ENCODE measurements around the gene ADCY10. TPM values are rescaled to one million over a fixed set of nuclear protein-coding genes. Genes with fewer than 3 reads are reported as not detected.

Gene ADCY10
- total and polyA plus RNA-seq, 2 of the 4 experiments (the other 2 are of a cell fraction), result under 0.01 to 0.03 TPM

Other genes starting within 250 kb of the ADCY10 start
- gene MPZL1, start 192.2 kb downstream of the ADCY10 start, total RNA-seq (2012; rRNA removed), result 81.7 and 87.3 TPM in 2 replicates
- gene MPZL1, start 192.2 kb downstream of the ADCY10 start, polyA plus RNA-seq (2012; rRNA removed), result 48.0 and 55.3 TPM in 2 replicates
- gene DCAF6, start 22.5 kb upstream of the ADCY10 start, total RNA-seq (2012; rRNA removed), result 74.7 and 88.7 TPM in 2 replicates
- gene DCAF6, start 22.5 kb upstream of the ADCY10 start, polyA plus RNA-seq (2012; rRNA removed), result 50.1 and 60.4 TPM in 2 replicates
- gene MPC2, start 22.9 kb upstream of the ADCY10 start, total RNA-seq (2012; rRNA removed), result 35.0 and 56.7 TPM in 2 replicates
- 40.9 and 42.9 TPM in 2 replicates for gene MPC2, start 22.9 kb upstream of the ADCY10 start, polyA plus RNA-seq (2012; rRNA removed)
- gene GPR161, start 222.8 kb upstream of the ADCY10 start, total RNA-seq (2012; rRNA removed), result 11.1 and 13.3 TPM in 2 replicates
- gene GPR161, start 222.8 kb upstream of the ADCY10 start, polyA plus RNA-seq (2012; rRNA removed), result 12.4 and 12.5 TPM in 2 replicates

Data from IMR-90 (cell line).